Gastrocnemius medialis (tissue), 4 donors: ENCODE measurements around the gene PRKN.

Experiments used
- POLR2A ChIP-seq, 2 donors: fragments of 450-650 bp; IDR thresholded peaks; one replicate each; pipeline ENCODE4 v1.6.1; 2017; ENCODE audit warnings: antibody characterized with exemption in 2 of 2, mild to moderate bottlenecking in 2 of 2, moderate library complexity in 2 of 2
- TF ChIP-seq, protein P1 (sequence below), 5 experiments: fragments of 450-650 bp in 3 of 5; fragments of 200-600 bp in 2 of 5; sonication (generic) in 2 of 5; IDR thresholded peaks in 4 of 5; conservative IDR thresholded peaks in 1 of 5; 1 replicate in 4 of 5; 2 replicates in 1 of 5; pipeline ENCODE4 v1.5.1; 2016 to 2019; ENCODE audit warnings: antibody characterized with exemption in 5 of 5, mild to moderate bottlenecking in 3 of 5, moderate library complexity in 3 of 5

DNA sequence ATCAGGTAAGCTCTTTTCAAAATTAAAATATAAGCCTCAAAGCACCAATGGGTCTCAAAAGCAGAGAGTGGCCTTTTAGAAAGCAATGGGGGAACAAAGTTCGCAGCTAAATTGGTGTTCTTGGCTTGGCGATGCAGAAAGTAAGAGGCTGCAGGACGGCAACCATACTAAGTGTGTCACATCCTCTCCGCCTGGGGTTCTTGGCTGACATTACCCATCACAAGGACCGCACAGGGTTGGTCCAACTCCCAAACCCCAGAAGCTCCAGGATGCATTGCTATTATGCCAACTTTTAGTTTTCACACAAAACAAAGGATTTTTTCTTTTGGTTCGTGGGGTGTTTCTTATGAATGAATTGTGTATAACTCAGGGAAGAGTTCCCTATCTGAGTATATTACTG lies 124.8 kb downstream of the PRKN start:
- TF ChIP-seq, protein P1, sequence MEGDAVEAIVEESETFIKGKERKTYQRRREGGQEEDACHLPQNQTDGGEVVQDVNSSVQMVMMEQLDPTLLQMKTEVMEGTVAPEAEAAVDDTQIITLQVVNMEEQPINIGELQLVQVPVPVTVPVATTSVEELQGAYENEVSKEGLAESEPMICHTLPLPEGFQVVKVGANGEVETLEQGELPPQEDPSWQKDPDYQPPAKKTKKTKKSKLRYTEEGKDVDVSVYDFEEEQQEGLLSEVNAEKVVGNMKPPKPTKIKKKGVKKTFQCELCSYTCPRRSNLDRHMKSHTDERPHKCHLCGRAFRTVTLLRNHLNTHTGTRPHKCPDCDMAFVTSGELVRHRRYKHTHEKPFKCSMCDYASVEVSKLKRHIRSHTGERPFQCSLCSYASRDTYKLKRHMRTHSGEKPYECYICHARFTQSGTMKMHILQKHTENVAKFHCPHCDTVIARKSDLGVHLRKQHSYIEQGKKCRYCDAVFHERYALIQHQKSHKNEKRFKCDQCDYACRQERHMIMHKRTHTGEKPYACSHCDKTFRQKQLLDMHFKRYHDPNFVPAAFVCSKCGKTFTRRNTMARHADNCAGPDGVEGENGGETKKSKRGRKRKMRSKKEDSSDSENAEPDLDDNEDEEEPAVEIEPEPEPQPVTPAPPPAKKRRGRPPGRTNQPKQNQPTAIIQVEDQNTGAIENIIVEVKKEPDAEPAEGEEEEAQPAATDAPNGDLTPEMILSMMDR (IDR thresholded peaks at IDR 0.05 in 4 of 5, conservative IDR thresholded peaks at IDR 0.05 in 1 of 5), result no peak
- TF ChIP-seq POLR2A (IDR thresholded peaks at IDR 0.05), result no peak
